Stimulated activated CD8-positive, alpha-beta memory T cell treated with anti-CD3 and anti-CD28 coated beads, Interleukin-4, amount 100 ng/mL, for 48 hours (primary cell): ENCODE data around the gene HOXD12.
A peak's percentile ranks its signal among the peaks of the same experiment; 100 is the strongest.

ENCODE experiments used
- DNase-seq: peaks from one replicate; pipeline ENCODE4 v3.0.0-alpha.2; 2020

HOXD12 gene

DNA sequence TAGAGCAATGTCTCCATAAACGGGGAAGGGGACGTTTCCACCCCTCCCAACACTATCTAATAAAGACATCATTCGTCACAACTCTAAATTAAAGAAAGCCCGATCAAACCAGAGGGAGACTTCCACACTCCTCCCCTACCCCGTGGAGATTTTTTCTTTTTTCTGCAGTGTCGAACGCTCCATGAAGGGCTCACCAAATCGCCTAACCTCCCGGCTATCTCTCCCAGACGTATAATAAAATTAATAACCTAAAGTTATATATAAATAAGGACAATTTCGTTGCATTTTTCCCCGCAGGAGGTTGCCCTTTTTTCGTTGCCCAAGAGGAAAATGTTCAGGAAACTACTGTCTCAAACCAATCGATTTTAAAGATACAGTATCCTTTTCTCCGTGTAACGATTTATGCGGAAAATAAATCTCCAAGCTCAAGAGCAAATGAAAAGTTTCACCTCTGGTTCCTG is 18.2 kb upstream of the HOXD12 start:
- no peak for DNase-seq

DNA sequence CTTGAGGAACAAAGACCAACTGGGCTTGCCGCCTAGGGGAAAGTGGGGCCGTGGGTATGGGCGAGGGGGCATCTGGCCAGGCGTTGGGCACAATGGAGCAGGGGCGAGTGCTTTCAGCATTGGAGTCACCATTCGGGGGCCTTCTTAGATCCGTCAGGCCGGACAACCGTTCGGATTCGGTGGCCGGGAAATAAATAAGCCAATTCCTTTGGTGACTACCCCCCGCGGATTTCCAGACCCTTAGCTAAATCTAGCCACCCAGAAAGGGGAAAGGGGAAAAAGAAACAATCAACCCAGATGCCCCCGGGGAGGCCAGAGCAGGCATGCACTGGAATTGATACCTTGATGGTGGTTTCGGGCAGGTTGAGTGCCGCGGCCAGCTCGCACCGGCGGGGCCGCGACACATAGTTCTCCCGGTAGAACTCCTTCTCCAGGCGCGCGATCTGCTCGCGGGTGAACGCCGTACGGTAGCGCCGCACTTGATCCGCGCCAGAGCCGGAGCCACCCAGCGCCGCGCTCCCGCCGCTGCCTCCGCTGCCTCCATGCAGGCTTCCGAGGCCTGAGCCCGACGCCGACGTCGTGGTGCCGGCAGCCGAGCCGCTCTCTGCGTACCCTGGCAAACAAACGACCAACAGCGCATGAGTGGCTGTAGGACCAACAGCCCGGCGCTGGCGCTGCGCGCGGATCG is 17.6 kb upstream of the HOXD12 start:
- DNase-seq, result no peak

DNA sequence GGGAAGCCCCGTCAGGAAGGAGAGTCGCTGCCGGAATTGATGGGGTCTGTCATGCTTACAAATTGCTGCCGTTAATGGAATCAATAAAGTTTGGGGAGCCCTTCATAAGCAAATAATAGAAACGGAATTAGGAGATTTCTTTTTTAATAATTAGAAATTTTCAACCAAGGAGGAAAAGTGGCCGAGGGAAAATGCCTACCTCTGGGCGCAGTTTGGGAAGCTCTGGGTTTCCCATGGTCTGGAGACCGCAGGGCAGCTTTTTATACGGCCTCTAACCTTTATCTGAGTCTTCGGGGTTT is 17.1 kb upstream of the HOXD12 start:
- no peak for DNase-seq

DNA sequence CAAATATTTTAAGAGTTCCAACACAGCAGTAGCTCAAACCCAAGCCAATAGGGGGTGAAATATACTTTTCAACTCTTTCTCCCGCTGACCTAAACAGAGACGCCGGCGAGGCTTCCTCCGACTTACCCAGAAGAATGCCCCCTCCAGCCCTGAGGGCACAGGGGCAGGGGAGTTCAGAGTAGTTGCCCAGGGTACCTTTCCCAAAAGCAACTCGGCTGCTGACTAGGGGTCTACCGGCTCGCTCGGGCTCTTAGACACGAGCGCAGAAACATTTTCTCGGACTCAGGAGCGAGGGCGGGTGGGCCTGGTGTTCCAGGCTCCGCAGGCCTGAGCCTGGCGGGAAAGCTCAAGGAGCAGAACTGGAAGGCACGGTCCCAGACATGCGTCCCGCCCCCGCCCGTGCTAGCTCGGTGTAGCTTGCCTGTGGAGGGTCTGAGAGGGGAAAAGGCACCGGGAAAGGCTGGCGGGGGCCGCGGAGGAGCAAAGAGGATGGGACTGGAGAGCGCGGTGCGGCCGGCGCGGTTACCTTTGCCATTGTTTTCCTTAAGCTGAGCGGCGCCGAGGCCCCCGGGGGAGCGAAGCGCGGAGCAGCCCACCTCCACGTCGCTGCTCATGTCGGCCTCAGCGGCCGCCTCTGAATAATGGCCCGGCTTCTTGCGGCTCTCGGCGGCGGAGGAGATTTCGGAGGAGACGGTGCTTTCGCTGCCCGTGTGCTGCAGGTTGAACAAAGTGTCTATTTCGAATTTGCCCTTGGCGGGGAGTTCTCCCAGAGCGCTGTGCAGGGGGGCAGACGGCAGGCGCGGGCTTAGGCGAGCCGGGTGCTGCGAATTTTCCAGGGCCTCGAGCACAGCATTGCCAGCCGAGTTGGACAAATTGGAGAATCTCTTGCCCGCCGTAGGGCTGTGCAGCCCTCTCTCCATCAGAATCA is 16.5 kb upstream of the HOXD12 start:
- no peak for DNase-seq

DNA sequence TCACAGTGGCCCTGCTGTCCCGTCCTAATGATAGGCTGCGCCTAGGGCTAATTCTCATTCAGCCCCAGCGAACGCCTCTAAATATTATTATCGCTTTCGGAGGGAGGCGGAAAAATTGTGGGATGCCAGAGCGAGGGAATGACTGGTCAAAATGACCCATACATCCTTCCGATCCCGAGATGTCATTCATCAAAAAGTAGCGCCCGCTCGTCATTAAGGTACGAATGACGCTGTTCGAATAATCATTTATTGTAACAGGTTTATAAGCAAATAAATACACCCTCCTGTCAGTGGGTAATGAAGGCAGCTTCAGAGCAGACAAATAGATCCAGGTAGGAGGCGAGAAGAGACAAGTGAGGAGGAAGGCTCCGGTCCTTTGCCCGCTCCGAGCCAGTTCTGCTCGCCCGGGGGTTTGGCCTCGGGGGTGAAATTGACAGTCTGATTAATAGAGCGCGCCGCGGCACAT is 15.8 kb upstream of the HOXD12 start, which contains the start of gene EVX2:
Gene EVX2, minus strand, starts transcription at position 167 of the 466 bp plus-strand sequence. CDS start 186 bp downstream, outside the sequence.
- DNase-seq, result no peak

DNA sequence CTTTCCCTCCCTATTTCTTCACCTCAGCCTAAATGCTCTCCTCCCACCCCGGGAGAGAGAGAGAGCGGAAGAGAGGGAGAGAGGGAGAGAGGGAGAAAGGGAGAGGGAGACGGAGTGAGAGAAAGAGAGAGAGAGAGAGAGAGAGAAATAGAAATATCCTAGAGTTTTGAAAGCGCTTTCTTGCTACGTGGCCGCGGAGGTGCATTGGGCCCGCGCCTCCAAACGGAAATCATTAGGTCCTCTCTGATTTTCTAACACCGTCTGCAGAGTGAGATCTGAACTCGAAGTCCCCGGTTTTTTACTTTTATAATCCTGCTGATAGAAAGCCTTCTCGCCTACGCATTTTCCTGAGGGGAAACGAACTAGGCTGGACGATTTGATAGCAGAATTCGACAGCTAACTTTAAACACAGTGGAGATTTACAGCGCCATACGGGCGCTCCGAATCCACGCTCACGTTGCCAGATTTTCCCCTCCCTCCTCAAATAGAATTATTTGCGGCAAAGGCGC is 14.9 kb upstream of the HOXD12 start:
- DNase-seq, result no peak

DNA sequence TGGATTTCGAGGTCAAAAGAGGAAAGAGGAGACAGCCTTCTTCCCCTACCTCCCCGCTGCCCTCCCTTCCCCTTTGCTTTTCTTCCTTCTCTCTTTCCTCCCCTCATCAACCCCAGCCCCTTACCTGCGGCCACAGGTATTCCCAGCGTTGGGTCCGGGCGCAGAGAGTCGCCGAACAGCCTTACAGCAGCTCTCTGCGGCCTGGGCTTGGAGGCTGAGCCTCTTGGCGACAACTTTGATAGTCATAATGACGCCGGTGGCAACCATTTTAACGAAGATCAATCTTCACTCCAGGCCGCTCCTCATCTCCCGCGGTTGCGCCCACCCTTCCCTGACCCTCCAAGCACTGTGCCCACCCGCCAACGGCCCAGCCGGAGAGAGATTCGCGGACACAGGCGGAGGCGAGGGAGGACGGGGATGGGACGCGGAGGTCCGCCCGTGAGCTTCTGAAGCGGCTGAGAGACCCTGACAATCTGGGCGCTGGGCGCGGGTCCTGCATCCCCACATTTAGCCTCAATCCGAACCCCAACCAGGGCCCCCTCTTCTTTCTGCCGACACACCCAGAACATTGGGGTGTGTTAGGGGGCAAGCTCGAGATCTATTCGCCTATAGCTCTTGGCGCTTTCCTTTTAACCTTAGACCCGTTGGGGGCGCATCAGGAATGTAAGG is 14.3 kb upstream of the HOXD12 start:
- no peak for DNase-seq

DNA sequence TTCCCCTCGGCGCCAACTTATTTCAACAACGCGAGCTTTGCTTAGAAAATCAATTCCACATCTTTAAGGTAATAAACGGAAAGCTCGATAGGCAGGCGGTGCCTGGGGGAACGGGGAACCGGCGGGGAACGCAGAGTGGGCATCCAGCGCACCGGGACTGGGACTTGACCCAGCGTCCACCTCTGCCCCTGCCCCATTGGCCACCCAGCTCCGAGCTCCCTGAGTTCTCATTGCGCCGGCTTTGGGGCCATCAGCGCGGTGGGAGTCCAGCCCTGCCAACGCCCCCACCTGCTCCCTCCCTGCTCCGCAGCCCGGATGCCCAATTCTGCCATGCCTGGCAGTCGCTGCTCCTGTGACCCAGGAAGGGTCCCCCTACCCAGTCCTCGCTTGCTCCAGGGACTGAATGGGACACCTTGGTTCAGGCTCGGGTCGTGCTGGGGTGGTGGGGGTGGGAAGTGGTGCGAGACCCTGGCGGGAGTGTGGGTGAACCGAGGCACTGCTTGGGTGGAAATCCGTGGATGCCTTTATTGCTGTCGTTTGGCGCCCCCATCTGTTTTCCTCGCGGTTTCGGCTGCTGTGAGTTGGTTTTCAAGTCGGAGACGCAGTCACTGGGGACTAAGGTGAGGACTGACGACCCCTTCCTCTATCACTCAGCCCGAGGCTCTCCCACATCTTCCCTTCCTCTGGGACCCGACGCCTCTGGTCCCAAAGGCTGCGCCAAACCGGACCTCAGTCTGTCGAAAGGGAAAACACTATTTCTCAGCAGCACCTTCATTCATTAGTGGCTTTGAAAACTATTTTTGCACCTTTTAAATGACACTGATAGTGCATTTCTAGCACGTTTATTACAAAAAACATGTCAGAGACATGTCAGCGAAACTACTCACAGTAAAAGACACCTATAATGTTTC is 13.5 kb upstream of the HOXD12 start:
- no peak for DNase-seq

DNA sequence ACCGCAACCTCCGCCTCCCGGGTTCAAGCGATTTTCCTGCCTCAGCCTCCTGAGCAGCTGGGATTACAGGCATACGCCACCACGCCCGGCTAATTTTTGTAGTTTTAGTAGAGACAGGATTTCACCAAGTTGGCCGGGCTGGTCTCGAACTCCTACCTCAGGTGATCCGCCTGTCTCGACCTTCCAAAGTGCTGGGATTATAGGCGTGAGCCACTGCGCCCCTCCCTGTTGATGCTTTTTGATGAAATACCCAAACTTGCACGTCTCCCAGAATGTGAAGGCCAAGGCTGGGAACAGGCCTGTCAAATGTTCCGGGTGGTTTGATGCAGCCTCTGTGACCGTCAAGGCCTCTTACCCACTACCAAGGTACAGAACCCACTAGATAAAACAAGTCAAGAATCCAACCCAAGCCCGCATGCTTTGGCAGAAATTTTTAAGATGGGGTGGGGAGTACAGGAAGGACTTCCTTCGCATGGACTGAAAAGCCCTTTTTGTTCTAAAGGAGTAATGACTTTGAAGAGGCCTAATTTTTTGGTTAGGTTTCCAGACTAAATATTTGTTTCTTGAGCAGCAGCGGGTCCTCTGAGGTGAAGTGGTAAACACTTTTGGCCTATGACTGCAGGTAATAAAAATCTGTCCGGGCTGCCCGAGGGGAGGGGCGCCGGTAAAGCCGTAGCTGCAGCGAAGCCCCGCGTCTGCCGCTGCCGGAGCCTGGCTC is 12.1 kb upstream of the HOXD12 start:
- DNase-seq, result no peak

DNA sequence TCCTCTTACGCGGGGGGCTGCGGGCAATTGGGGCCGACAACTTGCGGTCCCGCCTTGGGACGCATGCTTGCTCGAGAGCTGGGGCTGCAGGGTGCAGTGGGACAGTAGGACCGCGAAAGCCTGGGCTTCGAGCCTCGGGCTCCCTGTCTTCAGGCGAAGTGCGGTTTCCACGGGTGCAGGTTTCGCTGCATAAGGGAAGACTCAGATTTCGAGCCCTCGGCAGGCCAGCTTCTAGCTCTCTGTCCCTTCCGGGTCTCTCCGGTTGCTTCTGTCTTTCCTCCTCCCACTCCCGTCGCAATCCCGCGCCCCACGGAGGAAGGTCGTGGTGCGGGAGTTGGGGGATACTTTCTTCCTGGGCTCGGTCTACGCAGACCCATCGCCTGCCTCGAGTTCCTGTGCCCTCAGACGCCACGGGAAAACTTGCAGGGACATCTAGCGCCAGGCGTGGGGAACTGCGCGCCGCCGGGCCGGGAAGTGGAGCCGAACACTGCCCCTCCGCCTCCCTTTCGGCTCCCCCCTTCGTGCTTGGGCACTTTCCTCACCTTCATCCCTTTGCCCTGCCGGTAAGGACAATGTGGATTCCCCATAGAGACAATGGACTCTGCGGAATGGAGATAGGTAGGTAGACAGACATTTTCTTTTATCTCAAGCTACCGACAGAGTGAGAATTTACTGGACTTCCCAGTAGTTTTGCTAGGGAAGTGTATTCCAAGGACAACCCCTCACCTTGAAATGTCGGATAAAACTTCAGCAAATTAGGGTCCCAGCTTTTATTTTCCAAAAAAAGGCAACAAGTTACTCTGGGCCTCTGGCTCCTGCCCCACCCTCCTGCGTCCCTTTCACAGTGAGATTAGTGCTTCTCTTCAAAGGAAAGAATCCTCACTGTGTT is 11.3 kb upstream of the HOXD12 start:
- DNase-seq, result peak; percentile 49

DNA sequence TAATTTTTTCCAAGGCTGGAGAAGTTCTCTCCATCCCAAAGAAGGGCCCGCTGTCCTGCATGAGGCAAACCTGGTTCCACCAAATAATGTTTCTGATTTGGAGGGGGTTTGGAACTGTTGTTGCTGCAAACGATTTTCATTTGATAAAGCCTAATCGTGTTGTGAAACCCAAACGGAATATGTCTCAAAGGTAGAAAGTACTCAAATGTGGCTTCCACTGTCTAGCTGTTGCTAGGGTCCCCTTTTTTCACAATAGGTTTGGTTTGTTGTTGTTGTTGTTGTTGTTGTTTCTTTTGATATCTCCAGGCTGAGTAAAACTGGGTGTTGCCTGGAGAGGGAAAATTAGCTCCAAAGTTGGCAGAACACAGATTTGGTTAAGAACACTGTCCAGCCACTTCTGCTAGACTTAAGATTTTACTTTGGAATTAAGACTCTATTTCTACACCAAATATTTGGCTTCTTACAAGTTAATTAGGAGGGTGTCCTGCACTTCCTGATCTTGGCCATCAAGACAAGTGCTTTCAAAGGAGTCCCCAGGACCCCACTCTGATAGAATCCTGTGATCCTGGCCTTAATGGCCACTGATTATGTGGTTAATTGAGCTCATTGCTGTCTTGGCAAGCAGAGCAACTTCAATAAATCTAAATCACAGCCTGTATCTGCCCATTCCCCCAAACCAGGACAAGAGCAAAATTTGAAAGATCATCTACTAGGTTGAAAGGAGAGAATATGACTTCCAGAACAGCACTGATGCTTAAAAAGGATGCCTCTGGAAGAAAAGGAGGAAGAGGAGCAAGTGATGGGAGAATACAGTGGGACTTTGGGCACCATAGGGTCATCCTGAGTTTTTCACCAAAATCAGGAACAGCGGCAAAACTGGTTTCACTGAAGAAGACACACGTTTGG is 10.4 kb upstream of the HOXD12 start:
- no peak for DNase-seq

DNA sequence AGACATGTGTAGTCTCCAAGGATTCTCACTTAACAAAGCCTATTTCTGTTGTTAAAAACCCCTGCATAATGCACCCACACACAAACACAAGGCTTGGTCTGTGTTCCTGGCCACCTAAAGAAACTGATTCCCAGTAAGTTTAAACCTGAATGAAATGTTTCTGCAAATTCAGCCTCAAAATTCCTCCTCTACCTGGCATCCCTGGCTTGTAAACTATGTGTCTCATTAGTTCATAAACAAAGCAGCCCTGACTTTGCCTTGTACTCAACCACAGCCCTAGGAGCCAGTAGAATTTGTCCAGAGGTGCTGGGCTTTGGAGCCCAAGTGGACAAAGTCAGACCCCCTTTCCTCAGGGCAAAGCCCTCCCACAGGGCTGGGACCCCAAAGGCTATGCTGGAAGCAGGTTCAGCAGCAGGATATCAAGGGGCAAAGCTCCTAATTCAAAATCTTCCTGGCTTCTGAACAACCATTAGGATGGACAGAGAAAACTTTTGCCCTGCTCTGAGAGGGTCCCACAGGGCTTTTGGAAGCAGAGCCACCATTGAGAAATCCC is 9.7 kb upstream of the HOXD12 start:
- no peak for DNase-seq

DNA sequence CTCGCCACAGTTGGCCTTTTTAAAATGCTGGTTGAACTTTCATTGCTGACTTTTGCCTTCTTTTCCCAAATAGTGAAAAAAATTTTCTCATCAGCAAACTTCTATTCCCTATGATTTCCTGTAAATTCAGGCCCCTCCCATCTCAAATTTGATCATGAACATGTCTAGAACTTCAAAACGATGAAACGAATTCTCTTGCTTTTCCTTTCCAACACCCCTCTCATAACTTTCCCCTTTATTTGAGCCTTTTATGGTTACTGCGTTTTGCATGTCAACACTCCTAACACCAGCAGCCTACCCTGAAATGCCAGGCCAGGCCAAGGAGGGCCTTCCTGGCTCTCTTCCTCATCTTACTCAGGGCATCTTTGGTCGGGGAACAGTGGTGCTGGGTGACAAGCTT is 8.7 kb upstream of the HOXD12 start:
- no peak for DNase-seq

DNA sequence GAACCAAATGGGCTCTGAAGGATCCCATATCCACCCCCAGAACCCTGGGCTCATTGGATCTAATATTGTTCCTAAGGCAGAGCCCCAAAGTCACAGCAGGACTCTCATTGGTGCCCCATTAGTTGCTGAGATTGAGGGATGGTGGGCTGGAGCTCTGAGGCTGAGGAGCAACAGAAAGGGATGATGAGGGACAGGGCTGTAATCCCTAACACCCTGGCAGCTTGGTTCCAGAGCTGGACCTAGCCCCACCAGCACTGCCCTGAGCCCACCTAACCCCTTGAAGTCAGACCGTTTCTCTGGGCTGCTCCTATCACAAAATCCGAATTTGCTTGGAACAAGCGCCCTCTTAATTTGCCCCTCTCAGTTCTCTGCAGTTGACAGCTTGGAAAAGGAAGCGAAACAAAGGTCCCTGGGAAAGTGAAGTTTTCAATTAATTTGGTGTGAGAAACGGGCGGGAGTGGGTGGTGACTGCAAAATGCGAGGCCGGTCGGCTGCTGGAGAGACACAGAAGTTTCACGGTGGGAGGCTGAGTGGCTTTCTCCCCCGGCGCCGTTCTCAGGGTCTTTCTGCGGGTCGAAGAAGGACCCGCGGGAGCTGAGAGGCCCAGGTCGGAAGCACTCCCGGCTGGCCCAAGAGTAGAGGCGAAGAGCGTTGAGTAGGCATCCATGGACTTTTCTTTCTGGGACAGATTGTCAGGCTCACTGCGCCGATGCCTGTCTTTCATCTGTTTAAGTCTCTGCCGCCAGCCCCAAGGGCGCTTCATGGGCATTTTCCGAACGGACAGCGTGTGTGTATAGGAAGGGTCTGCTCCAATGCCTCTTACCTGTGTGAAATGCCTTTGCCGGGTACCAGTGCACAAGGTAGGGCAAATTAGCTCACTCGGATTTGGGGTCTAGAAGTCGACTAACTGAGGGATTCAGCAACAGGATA is 8.0 kb upstream of the HOXD12 start:
- no peak for DNase-seq

DNA sequence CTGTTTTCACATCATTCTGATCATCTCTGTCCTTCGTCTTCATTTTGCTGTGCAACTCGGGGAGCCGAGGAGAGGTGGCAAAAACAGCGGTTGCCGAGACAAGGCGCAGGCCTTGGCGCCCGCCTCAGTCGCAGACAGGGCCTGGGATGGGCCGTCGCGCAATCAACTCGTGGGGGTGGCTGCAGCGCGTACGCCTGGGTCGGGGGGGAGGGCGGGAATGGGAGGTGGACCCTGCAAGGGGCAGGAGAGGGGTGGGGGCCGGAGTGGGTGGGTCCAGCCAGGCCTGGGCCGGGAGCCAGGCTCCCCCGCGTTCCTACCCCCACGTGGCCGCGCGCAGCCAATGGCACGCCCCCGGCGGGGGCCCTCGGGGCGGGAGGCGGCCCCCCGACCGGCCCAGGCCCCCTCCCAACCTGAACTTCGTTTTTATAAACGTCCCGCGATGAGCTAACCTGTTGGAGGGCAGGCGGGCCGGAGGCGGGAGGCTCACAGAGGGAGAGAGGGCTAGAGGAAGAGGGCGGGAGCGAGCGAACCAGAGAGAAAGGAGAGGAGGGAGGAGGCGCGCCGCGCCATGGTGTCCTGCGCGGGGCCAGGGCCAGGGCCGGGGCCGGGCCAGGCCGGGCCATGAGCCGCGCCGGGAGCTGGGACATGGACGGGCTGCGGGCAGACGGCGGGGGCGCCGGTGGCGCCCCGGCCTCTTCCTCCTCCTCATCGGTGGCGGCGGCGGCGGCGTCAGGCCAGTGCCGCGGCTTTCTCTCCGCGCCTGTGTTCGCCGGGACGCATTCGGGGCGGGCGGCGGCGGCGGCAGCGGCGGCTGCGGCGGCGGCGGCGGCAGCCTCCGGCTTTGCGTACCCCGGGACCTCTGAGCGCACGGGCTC is 7.1 kb upstream of the HOXD12 start, which contains the start of gene HOXD13:
Gene HOXD13, plus strand, starts transcription at position 452 of the 875 bp plus-strand sequence. Its CDS starts 170 bp downstream, at position 622.
- DNase-seq, result no peak

DNA sequence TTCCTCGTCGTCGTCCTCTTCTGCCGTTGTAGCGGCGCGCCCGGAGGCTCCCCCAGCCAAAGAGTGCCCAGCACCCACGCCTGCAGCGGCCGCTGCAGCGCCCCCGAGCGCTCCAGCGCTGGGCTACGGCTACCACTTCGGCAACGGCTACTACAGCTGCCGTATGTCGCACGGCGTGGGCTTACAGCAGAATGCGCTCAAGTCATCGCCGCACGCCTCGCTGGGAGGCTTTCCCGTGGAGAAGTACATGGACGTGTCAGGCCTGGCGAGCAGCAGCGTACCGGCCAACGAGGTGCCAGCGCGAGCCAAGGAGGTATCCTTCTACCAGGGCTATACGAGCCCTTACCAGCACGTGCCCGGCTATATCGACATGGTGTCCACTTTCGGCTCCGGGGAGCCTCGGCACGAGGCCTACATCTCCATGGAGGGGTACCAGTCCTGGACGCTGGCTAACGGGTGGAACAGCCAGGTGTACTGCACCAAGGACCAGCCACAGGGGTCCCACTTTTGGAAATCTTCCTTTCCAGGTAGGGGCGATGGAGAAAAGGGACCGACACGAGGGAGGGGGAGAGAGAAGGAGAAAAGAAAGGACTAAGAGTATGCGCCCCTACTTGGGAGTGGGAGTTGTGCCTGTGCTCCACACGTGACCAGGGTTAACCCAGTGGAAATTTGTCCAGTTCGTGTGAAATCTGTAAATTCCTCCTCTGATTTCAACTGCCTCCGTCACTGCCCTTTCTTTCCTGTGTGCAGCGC is 6.3 kb upstream of the HOXD12 start:
- no peak for DNase-seq
